Naive thymus-derived CD4-positive, alpha-beta T cell (primary cell): ENCODE measurements around the gene KIFC1. TPM values are rescaled to one million over a fixed set of nuclear protein-coding genes. Genes with fewer than 3 reads are reported as not detected.

Experiments
- microRNA-seq: library from miRNA; unstranded; fragments of <30 nt; microRNA quantifications from one replicate; pipeline ENCODE4 v1.2.0, GENCODE V29; 2022; ENCODE audit warnings: borderline microRNAs expressed
- polyA plus RNA-seq, 2 donors: library from polyadenylated mRNA; unstranded; fragments of 300-500 nt; fragmentation: Illumina TruSeq; gene quantifications; one replicate each; pipeline ENCODE4 v1.2.3, GENCODE V29; 2021
- total RNA-seq, 6 experiments: library from RNA in 5 of 6; stranded (reverse) in 5 of 6; gene quantifications; 1 replicate in 5 of 6; 2 replicates in 1 of 6; pipeline ENCODE4 v1.2.3 and lab custom pipeline; 2021 to 2026

The KIFC1 gene
- total and polyA plus RNA-seq, 7 experiments from 2014 or later, result 0.18 to 87.9 (median 1.1) TPM

Small RNA genes within 50 kb of the gene (microRNA-seq; reads per million reads assigned to microRNA genes)
- gene MIR5004, result not detected

Other genes starting within 250 kb of the KIFC1 start
- gene COL11A2, start 199.4 kb upstream of the KIFC1 start, total RNA-seq, result 1 to 10 TPM in 3 of 5 experiments, under 1 TPM in 2; 0.51 to 3.5 (median 2.5) TPM
- gene COL11A2, start 199.4 kb upstream of the KIFC1 start, polyA plus RNA-seq, result under 1 TPM in 1 of 2 donors, not detected in 1; 0.26 TPM
- gene RXRB, start 191.2 kb upstream of the KIFC1 start, total RNA-seq, result 100 to 1,000 TPM in 1 of 5 experiments, 10 to 100 TPM in 4; 50.3 to 103 (median 76.2) TPM
- gene RXRB, start 191.2 kb upstream of the KIFC1 start, polyA plus RNA-seq, result 1 to 10 TPM; 7.6 to 9.4 TPM
- gene SLC39A7, start 191.0 kb upstream of the KIFC1 start, total RNA-seq, result 10 to 100 TPM; 19.1 to 51.9 (median 27.9) TPM
- 10 to 100 TPM; 23.3 to 24.8 TPM for gene SLC39A7, start 191.0 kb upstream of the KIFC1 start, polyA plus RNA-seq
- 10 to 100 TPM in 4 of 5 experiments, 1 to 10 TPM in 1; 9.7 to 19.5 (median 10.7) TPM for gene HSD17B8, start 187.2 kb upstream of the KIFC1 start, total RNA-seq
- 10 to 100 TPM; 62.6 to 67.0 TPM for gene HSD17B8, start 187.2 kb upstream of the KIFC1 start, polyA plus RNA-seq
- 10 to 100 TPM; 36.2 to 47.2 (median 44.5) TPM for gene RING1, start 183.3 kb upstream of the KIFC1 start, total RNA-seq
- 10 to 100 TPM in 1 of 2 donors, 1 to 10 TPM in 1; 9.5 to 10.4 TPM for gene RING1, start 183.3 kb upstream of the KIFC1 start, polyA plus RNA-seq
- gene VPS52, start 119.9 kb upstream of the KIFC1 start, total RNA-seq, result 100 to 1,000 TPM in 2 of 5 experiments, 10 to 100 TPM in 3; 74.3 to 110 (median 90.5) TPM
- 10 to 100 TPM; 15.5 to 26.8 TPM for gene VPS52, start 119.9 kb upstream of the KIFC1 start, polyA plus RNA-seq
- gene RPS18, start 119.7 kb upstream of the KIFC1 start, total RNA-seq, result 1,000 to 10,000 TPM; 2,454 to 4,896 (median 3,431) TPM
- gene RPS18, start 119.7 kb upstream of the KIFC1 start, polyA plus RNA-seq, result over 10,000 TPM in 1 of 2 donors, 1,000 to 10,000 TPM in 1; 8,513 to 10,735 TPM
- 10 to 100 TPM; 12.9 to 48.0 (median 18.2) TPM for gene B3GALT4, start 114.7 kb upstream of the KIFC1 start, total RNA-seq
- gene B3GALT4, start 114.7 kb upstream of the KIFC1 start, polyA plus RNA-seq, result 10 to 100 TPM; 18.9 to 27.3 TPM
- 10 to 100 TPM; 25.3 to 62.7 (median 52.7) TPM for gene WDR46, start 102.6 kb upstream of the KIFC1 start, total RNA-seq
- 10 to 100 TPM; 55.2 to 82.9 TPM for gene WDR46, start 102.6 kb upstream of the KIFC1 start, polyA plus RNA-seq
- gene PFDN6, start 102.2 kb upstream of the KIFC1 start, total RNA-seq, result 10 to 100 TPM; 14.6 to 73.2 (median 35.5) TPM
- gene PFDN6, start 102.2 kb upstream of the KIFC1 start, polyA plus RNA-seq, result 10 to 100 TPM; 26.5 to 36.3 TPM
- gene RGL2, start 92.9 kb upstream of the KIFC1 start, total RNA-seq, result 10 to 100 TPM; 45.7 to 76.8 (median 67.4) TPM
- gene RGL2, start 92.9 kb upstream of the KIFC1 start, polyA plus RNA-seq, result 10 to 100 TPM in 1 of 2 donors, 1 to 10 TPM in 1; 4.1 to 11.5 TPM
- 100 to 1,000 TPM; 196 to 386 (median 240) TPM for gene TAPBP, start 77.7 kb upstream of the KIFC1 start, total RNA-seq
- 100 to 1,000 TPM; 296 to 334 TPM for gene TAPBP, start 77.7 kb upstream of the KIFC1 start, polyA plus RNA-seq
- gene ZBTB22, start 74.1 kb upstream of the KIFC1 start, total RNA-seq, result 10 to 100 TPM; 15.5 to 30.1 (median 20.5) TPM
- gene ZBTB22, start 74.1 kb upstream of the KIFC1 start, polyA plus RNA-seq, result 10 to 100 TPM; 15.6 TPM
- gene DAXX, start 68.9 kb upstream of the KIFC1 start, total RNA-seq, result 10 to 100 TPM; 36.4 to 81.6 (median 79.6) TPM
- 100 to 1,000 TPM in 1 of 2 donors, 10 to 100 TPM in 1; 69.4 to 133 TPM for gene DAXX, start 68.9 kb upstream of the KIFC1 start, polyA plus RNA-seq
- 100 to 1,000 TPM in 4 of 5 experiments, 10 to 100 TPM in 1; 37.8 to 356 (median 235) TPM for gene PHF1, start 19.2 kb downstream of the KIFC1 start, total RNA-seq
- 10 to 100 TPM; 58.6 to 88.3 TPM for gene PHF1, start 19.2 kb downstream of the KIFC1 start, polyA plus RNA-seq
- 100 to 1,000 TPM; 148 to 235 (median 158) TPM for gene CUTA, start 26.3 kb downstream of the KIFC1 start, total RNA-seq
- 100 to 1,000 TPM; 389 to 466 TPM for gene CUTA, start 26.3 kb downstream of the KIFC1 start, polyA plus RNA-seq
- gene SYNGAP1, start 28.2 kb downstream of the KIFC1 start, total RNA-seq, result 10 to 100 TPM; 35.5 to 94.1 (median 57.9) TPM
- gene SYNGAP1, start 28.2 kb downstream of the KIFC1 start, polyA plus RNA-seq, result 1 to 10 TPM in 1 of 2 donors, under 1 TPM in 1; 0.48 to 2.3 TPM
- 10 to 100 TPM in 1 of 5 experiments, 1 to 10 TPM in 4; 3.3 to 14.0 (median 9.8) TPM for gene ZBTB9, start 62.8 kb downstream of the KIFC1 start, total RNA-seq
- 10 to 100 TPM in 1 of 2 donors, 1 to 10 TPM in 1; 6.9 to 15.2 TPM for gene ZBTB9, start 62.8 kb downstream of the KIFC1 start, polyA plus RNA-seq
- 10 to 100 TPM; 16.9 to 78.8 (median 22.0) TPM for gene BAK1, start 188.5 kb downstream of the KIFC1 start, total RNA-seq
- 10 to 100 TPM in 1 of 2 donors, 1 to 10 TPM in 1; 9.6 to 21.7 TPM for gene BAK1, start 188.5 kb downstream of the KIFC1 start, polyA plus RNA-seq
- 10 to 100 TPM; 35.6 to 65.7 (median 47.7) TPM for gene ITPR3, start 229.5 kb downstream of the KIFC1 start, total RNA-seq
- 1 to 10 TPM; 1.7 to 7.3 TPM for gene ITPR3, start 229.5 kb downstream of the KIFC1 start, polyA plus RNA-seq